Astrocyte (in vitro differentiated cells and primary cell): ENCODE data around the gene MATN1. TPM values are rescaled to one million over a fixed set of nuclear protein-coding genes. Genes with fewer than 3 reads are reported as not detected.

ENCODE experiments used
- DNase-seq: peaks from one replicate; pipeline ENCODE4 v3.0.0-alpha.2; 2010; ENCODE audit warnings: low read depth
- FAIRE-seq: peaks from 2 replicates; lab custom pipeline; 2011; peaks lifted over from hg19 to GRCh38; lab: Jason Lieb, UNC
- H2AFZ ChIP-seq: 2 replicates; pipeline ENCODE4 v1.6.0; 2012; ENCODE audit warnings: low read depth, low read length, inconsistent platforms
- H3K27ac ChIP-seq: 2 replicates; pipeline ENCODE4 v1.5.1; 2011; ENCODE audit warnings: low read depth, low read length, inconsistent platforms
- H3K27me3 ChIP-seq: 2 replicates; pipeline ENCODE4 v1.6.0; 2011; ENCODE audit warnings: low read length, inconsistent platforms; ENCODE audit not compliant: insufficient read depth
- H3K36me3 ChIP-seq: 2 replicates; pipeline ENCODE4 v1.5.1; 2011; ENCODE audit warnings: low read length, inconsistent platforms; ENCODE audit not compliant: insufficient read depth
- H3K4me1 ChIP-seq: 2 replicates; pipeline ENCODE4 v1.5.1; 2011; ENCODE audit warnings: low read length, inconsistent platforms; ENCODE audit not compliant: insufficient read depth
- H3K4me2 ChIP-seq: 2 replicates; pipeline ENCODE4 v1.6.0; 2012; ENCODE audit warnings: low read length, inconsistent platforms
- H3K4me3 ChIP-seq: 2 replicates; pipeline ENCODE4 v1.5.1; 2011; ENCODE audit warnings: low read depth, mild to moderate bottlenecking, low read length, inconsistent platforms; ENCODE audit not compliant: insufficient read depth
- H3K79me2 ChIP-seq: 2 replicates; pipeline ENCODE4 v1.6.0; 2012; ENCODE audit warnings: mild to moderate bottlenecking, low read length, inconsistent platforms; ENCODE audit not compliant: insufficient read depth
- H3K9ac ChIP-seq: 2 replicates; pipeline ENCODE4 v1.6.0; 2012; ENCODE audit warnings: mild to moderate bottlenecking, low read length, inconsistent platforms
- H3K9me3 ChIP-seq: 2 replicates; pipeline ENCODE4 v1.5.1; 2012; ENCODE audit warnings: low read depth, mild to moderate bottlenecking, low read length, inconsistent platforms; ENCODE audit not compliant: insufficient read depth
- H4K20me1 ChIP-seq: 2 replicates; pipeline ENCODE4 v1.6.0; 2012; ENCODE audit warnings: low read length, inconsistent platforms; ENCODE audit not compliant: insufficient read depth
- H3K27ac Mint-ChIP-seq: one replicate; pipeline ENCODE4 v1.8.0; 2021; ENCODE audit warnings: mild to moderate bottlenecking, mixed read lengths; ENCODE audit not compliant: unreplicated experiment
- H3K27me3 Mint-ChIP-seq: one replicate; pipeline ENCODE4 v1.8.0; 2021; ENCODE audit warnings: low read depth, mixed read lengths; ENCODE audit not compliant: unreplicated experiment
- H3K36me3 Mint-ChIP-seq: one replicate; pipeline ENCODE4 v1.8.0; 2021; ENCODE audit warnings: low read depth, mixed read lengths; ENCODE audit not compliant: unreplicated experiment
- H3K4me1 Mint-ChIP-seq: one replicate; pipeline ENCODE4 v1.8.0; 2021; ENCODE audit warnings: low read depth, mixed read lengths; ENCODE audit not compliant: unreplicated experiment
- H3K4me3 Mint-ChIP-seq: one replicate; pipeline ENCODE4 v1.8.0; 2021; ENCODE audit warnings: mild to moderate bottlenecking, moderate library complexity, mixed read lengths; ENCODE audit not compliant: unreplicated experiment
- H3K9me3 Mint-ChIP-seq: one replicate; pipeline ENCODE4 v1.8.0; 2021; ENCODE audit warnings: mild to moderate bottlenecking, mixed read lengths; ENCODE audit not compliant: unreplicated experiment
- EZH2 ChIP-seq: IDR thresholded peaks from 2 replicates; pipeline ENCODE4 v1.6.1; 2012; ENCODE audit warnings: mild to moderate bottlenecking, low read length, inconsistent platforms; ENCODE audit not compliant: insufficient read depth
- total RNA-seq: library from RNA; stranded (reverse); gene quantifications from 2 replicates; pipeline ENCODE4 v1.2.1, GENCODE V29; 2021
- TF ChIP-seq, protein P1 (sequence below): IDR thresholded peaks from 2 replicates; pipeline ENCODE4 v1.5.1; 2011; ENCODE audit warnings: low read depth, mild to moderate bottlenecking, inconsistent platforms, low read length, moderate library complexity; ENCODE audit not compliant: insufficient read depth

Gene MATN1
- total RNA-seq, 1 donor from 2014 or later: 0.32 TPM

DNA sequence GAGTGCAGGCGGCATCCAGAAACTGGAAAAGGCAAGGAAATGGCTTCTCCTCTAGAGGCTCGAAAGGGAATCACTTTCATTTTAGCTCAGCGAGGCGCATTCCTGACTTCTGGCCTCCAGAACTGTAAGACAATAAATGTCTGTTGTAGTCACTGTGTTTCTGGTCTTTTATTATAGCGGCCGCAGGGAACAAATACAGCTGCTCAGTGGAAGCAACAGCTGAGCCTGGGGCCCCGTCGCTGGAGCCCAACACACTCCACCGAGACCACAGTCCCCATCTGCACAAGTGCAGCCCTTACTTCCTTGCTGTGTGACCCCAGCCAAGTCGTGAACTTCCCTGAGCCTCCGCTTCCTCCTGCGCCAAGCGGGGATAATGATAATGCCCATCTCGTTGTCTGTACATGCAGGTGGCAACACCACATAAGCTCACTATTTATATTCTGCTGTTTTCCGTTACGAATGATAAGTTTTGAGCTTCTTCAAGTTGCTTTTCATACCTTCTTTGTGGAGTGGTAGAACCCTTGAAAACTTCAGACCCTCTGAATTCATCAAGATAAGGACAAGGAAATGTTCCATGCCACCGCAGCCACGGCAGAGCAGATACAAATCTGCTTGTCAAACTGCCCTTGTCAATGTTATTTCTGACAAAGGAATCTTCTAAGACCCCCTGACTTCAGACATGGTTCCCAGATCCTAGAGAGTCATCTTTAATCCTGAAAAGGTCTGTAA, 37.4 kb upstream of the MATN1 start:
- no peak for FAIRE-seq
- Mint-ChIP-seq H3K36me3 (peaks cover 2% of the 10 kb centered on the region), H3K4me1 (peaks cover 37% of the 10 kb centered on the region), H3K27ac (no peak overlapping the region), H3K27me3 (peaks cover 5% of the 10 kb centered on the region), H3K4me3 (no peak overlapping the region), H3K9me3 (peaks cover 3% of the 10 kb centered on the region)
- H3K36me3 ChIP-seq: no peaks in the 10 kb centered on the region
- no peaks in the 10 kb centered on the region for H3K9me3 ChIP-seq
- H3K4me1 ChIP-seq: peaks cover 25% of the 10 kb centered on the region
- no peak for TF ChIP-seq EZH2
- TF ChIP-seq, protein P1, sequence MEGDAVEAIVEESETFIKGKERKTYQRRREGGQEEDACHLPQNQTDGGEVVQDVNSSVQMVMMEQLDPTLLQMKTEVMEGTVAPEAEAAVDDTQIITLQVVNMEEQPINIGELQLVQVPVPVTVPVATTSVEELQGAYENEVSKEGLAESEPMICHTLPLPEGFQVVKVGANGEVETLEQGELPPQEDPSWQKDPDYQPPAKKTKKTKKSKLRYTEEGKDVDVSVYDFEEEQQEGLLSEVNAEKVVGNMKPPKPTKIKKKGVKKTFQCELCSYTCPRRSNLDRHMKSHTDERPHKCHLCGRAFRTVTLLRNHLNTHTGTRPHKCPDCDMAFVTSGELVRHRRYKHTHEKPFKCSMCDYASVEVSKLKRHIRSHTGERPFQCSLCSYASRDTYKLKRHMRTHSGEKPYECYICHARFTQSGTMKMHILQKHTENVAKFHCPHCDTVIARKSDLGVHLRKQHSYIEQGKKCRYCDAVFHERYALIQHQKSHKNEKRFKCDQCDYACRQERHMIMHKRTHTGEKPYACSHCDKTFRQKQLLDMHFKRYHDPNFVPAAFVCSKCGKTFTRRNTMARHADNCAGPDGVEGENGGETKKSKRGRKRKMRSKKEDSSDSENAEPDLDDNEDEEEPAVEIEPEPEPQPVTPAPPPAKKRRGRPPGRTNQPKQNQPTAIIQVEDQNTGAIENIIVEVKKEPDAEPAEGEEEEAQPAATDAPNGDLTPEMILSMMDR: no peak
- H3K4me3 ChIP-seq: no peak overlapping the region
- H3K79me2 ChIP-seq: no peaks in the 10 kb centered on the region
- no peak for DNase-seq
- H3K4me2 ChIP-seq: no peak overlapping the region
- H4K20me1 ChIP-seq: peaks cover 4% of the 10 kb centered on the region
- H3K27me3 ChIP-seq: no peaks in the 10 kb centered on the region
- H3K9ac ChIP-seq: no peak overlapping the region
- no peak overlapping the region for H3K27ac ChIP-seq
- no peak overlapping the region for H2AFZ ChIP-seq

DNA sequence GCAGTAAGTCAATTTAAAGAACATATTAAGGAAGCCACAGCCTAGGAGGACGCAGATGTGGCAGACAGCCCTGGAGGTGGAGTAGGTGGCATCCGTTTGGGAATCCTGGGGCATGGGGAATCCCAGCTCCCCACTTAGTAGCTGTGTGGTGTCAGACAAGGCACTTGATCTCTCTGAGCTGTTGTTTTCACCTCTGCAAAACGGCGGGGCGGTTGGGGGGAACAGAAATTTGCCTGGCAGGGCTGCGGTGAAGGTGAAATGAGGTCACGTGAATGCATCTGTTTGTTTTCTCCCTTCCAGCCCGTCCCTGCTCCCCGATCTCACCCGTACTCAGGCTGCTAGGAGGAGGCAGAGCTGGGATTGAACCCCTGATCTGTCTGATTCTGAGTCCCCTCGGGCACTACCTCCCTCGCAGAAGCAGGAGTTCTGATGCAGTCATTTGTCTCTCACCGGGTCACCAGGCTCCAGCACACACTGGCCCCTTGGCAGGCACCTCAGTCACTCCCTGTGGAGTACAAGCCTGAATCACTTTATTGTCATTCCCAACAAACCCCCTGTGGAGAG, 36.4 kb upstream of the MATN1 start:
- H3K4me3 Mint-ChIP-seq: no peak overlapping the region
- peaks cover 2% of the 10 kb centered on the region for H3K36me3 Mint-ChIP-seq
- Histone ChIP-seq H3K4me3 (no peak overlapping the region), H3K9ac (no peak overlapping the region), H3K9me3 (no peaks in the 10 kb centered on the region), H3K36me3 (no peaks in the 10 kb centered on the region), H3K4me1 (peaks cover 26% of the 10 kb centered on the region), H4K20me1 (peaks cover 4% of the 10 kb centered on the region), H3K4me2 (no peak overlapping the region), H3K27me3 (peaks cover under 1% of the 10 kb centered on the region), H3K79me2 (no peaks in the 10 kb centered on the region), H2AFZ (no peak overlapping the region), H3K27ac (no peak overlapping the region)
- H3K4me1 Mint-ChIP-seq: peaks cover 44% of the 10 kb centered on the region
- FAIRE-seq: no peak
- DNase-seq: no peak
- peaks cover 3% of the 10 kb centered on the region for H3K9me3 Mint-ChIP-seq
- peaks cover 2% of the 10 kb centered on the region for H3K27me3 Mint-ChIP-seq
- H3K27ac Mint-ChIP-seq: no peak overlapping the region
- TF ChIP-seq, protein P1: no peak
- no peak for TF ChIP-seq EZH2
